Measurements from ENCODE around the gene TAF11L11. TPM values are rescaled to one million over a fixed set of nuclear protein-coding genes. Genes with fewer than 3 reads are reported as not detected.
"Not testable (repeated sequence)": the region's sequence is repeated elsewhere in the genome, so short reads cannot be mapped to it uniquely, and the experiment has no call there.

TAF11L11 gene
- total RNA-seq: not detected

- H3K27ac ChIP-seq; H3K4me1 ChIP-seq; H3K9me3 ChIP-seq; ATAC-seq (ENCODE audit: low FRiP score in 2 of 2); H3K36me3 ChIP-seq; H3K4me3 ChIP-seq; H3K27me3 ChIP-seq; DNase-seq: not testable (repeated sequence)
- 62 to 69% methylated on average over 6 of the region's 6 CpGs for WGBS, 2 donors
Observed at GRCh38 chr5:17603880-17604279, at the start of gene TAF11L11. Gene TAF11L11, plus strand, starts transcription at chr5:17604183.

- not testable (repeated sequence) for H3K9me3 ChIP-seq; H3K4me1 ChIP-seq; H3K4me3 ChIP-seq; H3K27ac ChIP-seq; ATAC-seq (ENCODE audit: low FRiP score in 2 of 2); H3K27me3 ChIP-seq; H3K36me3 ChIP-seq; DNase-seq
- no CpG with 5 or more reads among the region's 16 CpGs for WGBS, 2 donors
Observed at GRCh38 chr5:17585658-17586057, 18.3 kb upstream of the TAF11L11 start, which contains the start of gene TAF11L7. Gene TAF11L7, minus strand, starts transcription at chr5:17585758.

GRCh38 chr5:17590860-17591259 is 13.1 kb upstream of the TAF11L11 start, which contains the start of gene TAF11L8:
Gene TAF11L8, minus strand, starts transcription at chr5:17590960.
- H3K9me3 ChIP-seq; H3K4me3 ChIP-seq; DNase-seq; ATAC-seq (ENCODE audit: low FRiP score in 2 of 2); H3K4me1 ChIP-seq; H3K27me3 ChIP-seq; H3K36me3 ChIP-seq; H3K27ac ChIP-seq: not testable (repeated sequence)
- WGBS, 2 donors: no CpG with 5 or more reads among the region's 16 CpGs

GRCh38 chr5:17594255-17594654 is 9.7 kb upstream of the TAF11L11 start, which contains the start of gene TAF11L9:
Gene TAF11L9, minus strand, starts transcription at chr5:17594394.
- not testable (repeated sequence) for H3K4me1 ChIP-seq; H3K4me3 ChIP-seq; ATAC-seq (ENCODE audit: low FRiP score in 2 of 2); H3K27ac ChIP-seq; H3K36me3 ChIP-seq; H3K27me3 ChIP-seq; H3K9me3 ChIP-seq
- 91 to 94% methylated on average over 12 to 13 of the region's 15 CpGs for WGBS, 2 donors
- DNase-seq: peak in 1 of 2 donors; percentile 22

- ATAC-seq (ENCODE audit: low FRiP score in 2 of 2): not testable (repeated sequence)
Observed at GRCh38 chr5:17597728-17598127, 6.3 kb upstream of the TAF11L11 start, which contains the start of gene TAF11L10. Gene TAF11L10, minus strand, starts transcription at chr5:17597828.

DNA sequence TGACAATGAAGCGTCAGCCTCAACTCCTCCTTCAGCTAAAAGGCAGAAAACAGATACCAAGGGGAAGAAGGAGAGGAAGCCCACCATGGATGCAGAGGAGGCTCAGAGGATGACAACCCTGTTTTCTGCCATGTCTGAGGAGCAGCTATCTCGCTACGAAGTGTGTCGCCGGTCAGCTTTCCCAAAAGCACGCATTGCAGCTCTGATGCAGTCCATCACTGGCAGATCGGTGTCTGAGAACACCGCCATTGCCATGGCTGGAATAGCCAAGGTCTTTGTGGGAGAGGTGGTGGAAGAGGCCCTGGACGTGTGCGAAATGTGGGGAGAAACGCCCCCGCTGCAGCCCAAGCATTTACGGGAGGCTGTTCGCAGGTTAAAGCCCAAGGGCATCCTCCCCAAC is 968 bp downstream of the TAF11L11 start:
- no peak for ATAC-seq (ENCODE audit: low FRiP score in 2 of 2)
- no peaks in the 10 kb centered on the region for H3K9me3 ChIP-seq
- no peaks in the 10 kb centered on the region for H3K27me3 ChIP-seq
- 92% methylated on average over 14 of the region's 14 CpGs for WGBS, 2 donors
- H3K4me1 ChIP-seq: no peaks in the 10 kb centered on the region
- no peaks in the 10 kb centered on the region for H3K36me3 ChIP-seq
- DNase-seq: no peak
- TF ChIP-seq POLR2A (IDR thresholded peaks at IDR 0.05) (no peak), EP300 (IDR thresholded peaks at IDR 0.05) (no peak), POLR2AphosphoS5 (IDR thresholded peaks at IDR 0.05) (no peak), CTCF (IDR thresholded peaks at IDR 0.05) (no peak)
- H3K4me3 ChIP-seq: no peak overlapping the region
- H3K27ac ChIP-seq: no peak overlapping the region

More at GRCh38 chr5:17597728-17598127, 6.3 kb upstream of the TAF11L11 start, which contains the start of gene TAF11L10:
- no CpG with 5 or more reads among the region's 15 CpGs for WGBS, 2 donors
- not testable (repeated sequence) for DNase-seq, H3K4me3 ChIP-seq, H3K27me3 ChIP-seq, H3K27ac ChIP-seq, H3K4me1 ChIP-seq, H3K9me3 ChIP-seq, H3K36me3 ChIP-seq

DNA sequence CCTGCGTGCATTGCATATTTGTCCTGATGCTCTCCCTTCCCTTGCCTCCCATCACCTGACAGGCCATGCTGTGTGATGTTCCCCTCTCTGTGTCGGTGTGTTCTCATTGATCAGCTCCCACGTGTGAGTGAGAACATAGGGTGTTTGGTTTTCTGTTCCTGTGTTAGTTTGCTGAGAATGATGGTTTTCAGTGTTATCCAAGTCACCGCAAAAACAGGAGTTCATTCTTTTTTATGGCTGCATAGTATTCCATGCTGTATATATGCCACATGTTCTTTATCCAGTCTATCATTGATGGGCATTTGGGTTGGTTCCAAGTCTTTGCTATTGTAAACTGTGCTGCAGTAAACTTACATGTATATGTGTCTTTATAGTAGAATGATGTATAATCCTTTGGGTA is 3.5 kb downstream of the TAF11L11 start:
- not testable (repeated sequence) for DNase-seq; H3K4me3 ChIP-seq; H3K27me3 ChIP-seq; H3K27ac ChIP-seq; H3K9me3 ChIP-seq; H3K36me3 ChIP-seq; H3K4me1 ChIP-seq; ATAC-seq (ENCODE audit: low FRiP score in 2 of 2)
- 82 to 96% methylated on average over 4 of the region's 4 CpGs for WGBS, 2 donors

GRCh38 chr5:17610092-17610491 is 6.1 kb downstream of the TAF11L11 start, which contains the start of gene TAF11L12:
Gene TAF11L12, plus strand, starts transcription at chr5:17610392.
- H3K4me1 ChIP-seq; DNase-seq; H3K4me3 ChIP-seq; H3K36me3 ChIP-seq; H3K9me3 ChIP-seq; H3K27me3 ChIP-seq; H3K27ac ChIP-seq; ATAC-seq (ENCODE audit: low FRiP score in 2 of 2): not testable (repeated sequence)
- 81 to 83% methylated on average over 2 of the region's 2 CpGs for WGBS, 2 donors
